ENCODE measurements around the gene MPST. TPM values are rescaled to one million over a fixed set of nuclear protein-coding genes. Genes with fewer than 3 reads are reported as not detected.
A peak's percentile ranks its signal among the peaks of the same experiment; 100 is the strongest.

MPST gene
- polyA plus RNA-seq, 1 donor = 134 TPM

GRCh38 chr22:37061611-37062375 is 42.3 kb downstream of the MPST start:
- H3K4me1 ChIP-seq (ENCODE audit: control insufficient read depth, insufficient read depth, low read length) = peaks cover 49% of the 10 kb centered on the region
- H3K36me3 ChIP-seq (ENCODE audit: control insufficient read depth, insufficient read depth, low read length) = peaks cover 18% of the 10 kb centered on the region
- H3K9me3 ChIP-seq (ENCODE audit: control insufficient read depth, low read depth, low read length) = no peaks in the 10 kb centered on the region
- H3K4me3 ChIP-seq (ENCODE audit: low read length) = no peak overlapping the region
- peak in 1 of 2 donors; percentile 43 for DNase-seq
- H3K27ac ChIP-seq (ENCODE audit: low read length) = peak overlapping the region; percentile 29
- H3K27me3 ChIP-seq (ENCODE audit: control insufficient read depth, insufficient read depth, low read length) = no peaks in the 10 kb centered on the region
- no CpG with 5 or more reads among the region's 10 CpGs for WGBS (ENCODE audit: insufficient coverage, low lambda C conversion rate)

- Histone ChIP-seq H3K4me3 (ENCODE audit: low read length) (no peak overlapping the region), H3K27ac (ENCODE audit: low read length) (peak overlapping the region; percentile 44), H3K9me3 (ENCODE audit: control insufficient read depth, low read depth, low read length) (no peaks in the 10 kb centered on the region), H3K36me3 (ENCODE audit: control insufficient read depth, insufficient read depth, low read length) (peaks cover 13% of the 10 kb centered on the region), H3K4me1 (ENCODE audit: control insufficient read depth, insufficient read depth, low read length) (peaks cover 49% of the 10 kb centered on the region), H3K27me3 (ENCODE audit: control insufficient read depth, insufficient read depth, low read length) (no peaks in the 10 kb centered on the region)
- DNase-seq = peak in 1 of 2 donors; percentile 57
- WGBS (ENCODE audit: insufficient coverage, low lambda C conversion rate) = no CpG with 5 or more reads among the region's 7 CpGs
Measured at GRCh38 chr22:37062376-37062675, 42.8 kb downstream of the MPST start.

- H3K36me3 ChIP-seq (ENCODE audit: control insufficient read depth, insufficient read depth, low read length) = peaks cover 8% of the 10 kb centered on the region
- peaks cover 49% of the 10 kb centered on the region for H3K4me1 ChIP-seq (ENCODE audit: control insufficient read depth, insufficient read depth, low read length)
- peak overlapping the region; percentile 44 for H3K27ac ChIP-seq (ENCODE audit: low read length)
- no peak overlapping the region for H3K4me3 ChIP-seq (ENCODE audit: low read length)
- peak in 1 of 2 donors; percentile 73 for DNase-seq
- no peaks in the 10 kb centered on the region for H3K27me3 ChIP-seq (ENCODE audit: control insufficient read depth, insufficient read depth, low read length)
- WGBS (ENCODE audit: insufficient coverage, low lambda C conversion rate) = no CpG with 5 or more reads among the region's 15 CpGs
- no peaks in the 10 kb centered on the region for H3K9me3 ChIP-seq (ENCODE audit: control insufficient read depth, low read depth, low read length)
Measured at GRCh38 chr22:37062702-37063381, 43.3 kb downstream of the MPST start.

- peak overlapping the region; percentile 44 for H3K27ac ChIP-seq (ENCODE audit: low read length)
- no CpG with 5 or more reads among the region's 28 CpGs for WGBS (ENCODE audit: insufficient coverage, low lambda C conversion rate)
Measured at GRCh38 chr22:37063431-37064420, 44.2 kb downstream of the MPST start.

GRCh38 chr22:37064553-37064952 is 45.0 kb downstream of the MPST start:
- H3K27me3 ChIP-seq (ENCODE audit: control insufficient read depth, insufficient read depth, low read length) = peaks cover 11% of the 10 kb centered on the region
- no peak overlapping the region for H3K4me3 ChIP-seq (ENCODE audit: low read length)
- no peak for DNase-seq
- peaks cover 55% of the 10 kb centered on the region for H3K4me1 ChIP-seq (ENCODE audit: control insufficient read depth, insufficient read depth, low read length)
- H3K27ac ChIP-seq (ENCODE audit: low read length) = no peak overlapping the region
- H3K36me3 ChIP-seq (ENCODE audit: control insufficient read depth, insufficient read depth, low read length) = peaks cover 2% of the 10 kb centered on the region
- WGBS (ENCODE audit: insufficient coverage, low lambda C conversion rate) = no CpG with 5 or more reads among the region's 11 CpGs
- H3K9me3 ChIP-seq (ENCODE audit: control insufficient read depth, low read depth, low read length) = no peaks in the 10 kb centered on the region

More at GRCh38 chr22:37063431-37064420, 44.2 kb downstream of the MPST start:
- no peak overlapping the region for H3K4me3 ChIP-seq (ENCODE audit: low read length)
- peaks cover 6% of the 10 kb centered on the region for H3K27me3 ChIP-seq (ENCODE audit: control insufficient read depth, insufficient read depth, low read length)
- DNase-seq = peak in 1 of 2 donors; percentile 77
- H3K36me3 ChIP-seq (ENCODE audit: control insufficient read depth, insufficient read depth, low read length) = peaks cover 6% of the 10 kb centered on the region
- H3K9me3 ChIP-seq (ENCODE audit: control insufficient read depth, low read depth, low read length) = no peaks in the 10 kb centered on the region
- peaks cover 53% of the 10 kb centered on the region for H3K4me1 ChIP-seq (ENCODE audit: control insufficient read depth, insufficient read depth, low read length)

GRCh38 chr22:37065180-37065579 is 45.6 kb downstream of the MPST start:
- Histone ChIP-seq H3K36me3 (ENCODE audit: control insufficient read depth, insufficient read depth, low read length) (no peaks in the 10 kb centered on the region), H3K4me3 (ENCODE audit: low read length) (no peak overlapping the region), H3K27ac (ENCODE audit: low read length) (no peak overlapping the region), H3K9me3 (ENCODE audit: control insufficient read depth, low read depth, low read length) (no peaks in the 10 kb centered on the region), H3K4me1 (ENCODE audit: control insufficient read depth, insufficient read depth, low read length) (peaks cover 54% of the 10 kb centered on the region), H3K27me3 (ENCODE audit: control insufficient read depth, insufficient read depth, low read length) (peaks cover 18% of the 10 kb centered on the region)
- no CpG with 5 or more reads among the region's 3 CpGs for WGBS (ENCODE audit: insufficient coverage, low lambda C conversion rate)
- peak in 1 of 2 donors; percentile 59 for DNase-seq

- Histone ChIP-seq H3K4me1 (ENCODE audit: control insufficient read depth, insufficient read depth, low read length) (peaks cover 47% of the 10 kb centered on the region), H3K27ac (ENCODE audit: low read length) (no peak overlapping the region), H3K36me3 (ENCODE audit: control insufficient read depth, insufficient read depth, low read length) (no peaks in the 10 kb centered on the region), H3K27me3 (ENCODE audit: control insufficient read depth, insufficient read depth, low read length) (peaks cover 21% of the 10 kb centered on the region), H3K4me3 (ENCODE audit: low read length) (no peak overlapping the region), H3K9me3 (ENCODE audit: control insufficient read depth, low read depth, low read length) (no peaks in the 10 kb centered on the region)
- WGBS (ENCODE audit: insufficient coverage, low lambda C conversion rate) = no CpG with 5 or more reads among the region's 9 CpGs
- DNase-seq = no peak
Measured at GRCh38 chr22:37065961-37066360, 46.4 kb downstream of the MPST start.

- Histone ChIP-seq H3K4me1 (ENCODE audit: control insufficient read depth, insufficient read depth, low read length) (peaks cover 32% of the 10 kb centered on the region), H3K4me3 (ENCODE audit: low read length) (no peak overlapping the region), H3K27me3 (ENCODE audit: control insufficient read depth, insufficient read depth, low read length) (peaks cover 21% of the 10 kb centered on the region), H3K27ac (ENCODE audit: low read length) (no peak overlapping the region), H3K36me3 (ENCODE audit: control insufficient read depth, insufficient read depth, low read length) (no peaks in the 10 kb centered on the region), H3K9me3 (ENCODE audit: control insufficient read depth, low read depth, low read length) (peaks cover 7% of the 10 kb centered on the region)
- WGBS (ENCODE audit: insufficient coverage, low lambda C conversion rate) = no CpG with 5 or more reads among the region's 10 CpGs
- no peak for DNase-seq
Measured at GRCh38 chr22:37067428-37067827, 47.9 kb downstream of the MPST start.

- H3K27me3 ChIP-seq (ENCODE audit: control insufficient read depth, insufficient read depth, low read length) = peaks cover 21% of the 10 kb centered on the region
- peaks cover 18% of the 10 kb centered on the region for H3K4me1 ChIP-seq (ENCODE audit: control insufficient read depth, insufficient read depth, low read length)
- WGBS (ENCODE audit: insufficient coverage, low lambda C conversion rate) = no CpG with 5 or more reads among the region's 36 CpGs
- peak in 1 of 2 donors; percentile 75 for DNase-seq
- H3K4me3 ChIP-seq (ENCODE audit: low read length) = peak overlapping the region; percentile 18
- H3K27ac ChIP-seq (ENCODE audit: low read length) = no peak overlapping the region
- H3K36me3 ChIP-seq (ENCODE audit: control insufficient read depth, insufficient read depth, low read length) = no peaks in the 10 kb centered on the region
- peaks cover 7% of the 10 kb centered on the region for H3K9me3 ChIP-seq (ENCODE audit: control insufficient read depth, low read depth, low read length)
Measured at GRCh38 chr22:37068859-37069258, 49.3 kb downstream of the MPST start.

GRCh38 chr22:37069319-37069718 is 49.8 kb downstream of the MPST start:
- no CpG with 5 or more reads among the region's 11 CpGs for WGBS (ENCODE audit: insufficient coverage, low lambda C conversion rate)
- H3K4me3 ChIP-seq (ENCODE audit: low read length) = no peak overlapping the region
- DNase-seq = no peak
- H3K4me1 ChIP-seq (ENCODE audit: control insufficient read depth, insufficient read depth, low read length) = peaks cover 17% of the 10 kb centered on the region
- H3K36me3 ChIP-seq (ENCODE audit: control insufficient read depth, insufficient read depth, low read length) = no peaks in the 10 kb centered on the region
- H3K27ac ChIP-seq (ENCODE audit: low read length) = no peak overlapping the region
- peaks cover 7% of the 10 kb centered on the region for H3K9me3 ChIP-seq (ENCODE audit: control insufficient read depth, low read depth, low read length)
- H3K27me3 ChIP-seq (ENCODE audit: control insufficient read depth, insufficient read depth, low read length) = peaks cover 21% of the 10 kb centered on the region
